SU-DHL-6 (cell line): ENCODE results near the gene LYRM7.

Experiments used
- H2AFZ ChIP-seq: fragments of 200-600 bp; sonication (generic); 2 replicates; pipeline ENCODE4 v1.6.1; 2014; ENCODE audit warnings: low read depth, mild to moderate bottlenecking, moderate library complexity, mixed read lengths, antibody characterized with exemption, low read length; ENCODE audit not compliant: severe bottlenecking
- H3F3A ChIP-seq: fragments of 200-600 bp; shearing (Covaris generic); 2 replicates; pipeline ENCODE4 v1.6.0; 2016; ENCODE audit warnings: antibody characterized with exemption, mild to moderate bottlenecking; ENCODE audit not compliant: insufficient read depth
- H3K27ac ChIP-seq: fragments of 200-600 bp; sonication (generic); 2 replicates; pipeline ENCODE4 v1.5.1; 2016; ENCODE audit warnings: low read depth, mild to moderate bottlenecking, low read length, moderate library complexity, mixed read lengths
- H3K27me3 ChIP-seq: fragments of 200-600 bp; sonication (generic), shearing (Covaris generic); 2 replicates; pipeline ENCODE4 v1.6.0; 2014; ENCODE audit warnings: mild to moderate bottlenecking, low read length
- H3K36me3 ChIP-seq: fragments of 200-600 bp; sonication (generic); 2 replicates; pipeline ENCODE4 v1.6.1; 2014; ENCODE audit warnings: mild to moderate bottlenecking, low read length, mixed read lengths
- H3K4me2 ChIP-seq: fragments of 300-600, 200-600 bp; shearing (Covaris generic), sonication (generic); 2 replicates; pipeline ENCODE4 v1.6.0; 2014; ENCODE audit warnings: low read length, low read depth, mild to moderate bottlenecking; ENCODE audit not compliant: poor library complexity, severe bottlenecking
- H3K4me3 ChIP-seq: fragments of 200-600 bp; sonication (generic); 2 replicates; pipeline ENCODE4 v1.5.1; 2014; ENCODE audit warnings: antibody characterized with exemption, low read length, mild to moderate bottlenecking, mixed read lengths; ENCODE audit not compliant: insufficient read depth, poor library complexity, severe bottlenecking
- H3K79me2 ChIP-seq: fragments of 200-600 bp; sonication (generic); 2 replicates; pipeline ENCODE4 v1.6.1; 2014; ENCODE audit warnings: mild to moderate bottlenecking, low read length, moderate library complexity; ENCODE audit not compliant: insufficient read depth
- H3K9ac ChIP-seq: fragments of 200-600 bp; sonication (generic); 2 replicates; pipeline ENCODE4 v1.7.0; 2014; ENCODE audit warnings: mild to moderate bottlenecking, low read length
- H3K9me2 ChIP-seq: fragments of 200-600 bp; sonication (generic); replicated peaks from 2 replicates; pipeline ENCODE4 v1.6.1; 2014; ENCODE audit warnings: low read length; ENCODE audit not compliant: insufficient read depth
- H3K9me3 ChIP-seq: fragments of 200-600 bp; sonication (generic); 2 replicates; pipeline ENCODE4 v1.6.1; 2014; ENCODE audit warnings: low read length, mixed read lengths; ENCODE audit not compliant: insufficient read depth
- H4K20me1 ChIP-seq: fragments of 200-600 bp; sonication (generic); 2 replicates; pipeline ENCODE4 v1.6.1; 2014; ENCODE audit warnings: low read depth, mild to moderate bottlenecking, antibody characterized with exemption, low read length, moderate library complexity, mixed read lengths
- EZH2phosphoT487 ChIP-seq: fragments of 200-600 bp; sonication (generic), shearing (Covaris generic); conservative IDR thresholded peaks from 2 replicates; pipeline ENCODE4 v1.6.1; 2018; ENCODE audit warnings: mild to moderate bottlenecking, antibody characterized with exemption, low read length, moderate library complexity, mixed read lengths
- TF ChIP-seq, protein P1 (sequence below): fragments of 200-600 bp; sonication (generic); IDR thresholded peaks from one replicate; pipeline ENCODE4 v1.5.1; 2017; ENCODE audit warnings: antibody characterized with exemption, mild to moderate bottlenecking, low read length, moderate library complexity; ENCODE audit not compliant: insufficient read depth, poor library complexity, severe bottlenecking

LYRM7 gene

DNA sequence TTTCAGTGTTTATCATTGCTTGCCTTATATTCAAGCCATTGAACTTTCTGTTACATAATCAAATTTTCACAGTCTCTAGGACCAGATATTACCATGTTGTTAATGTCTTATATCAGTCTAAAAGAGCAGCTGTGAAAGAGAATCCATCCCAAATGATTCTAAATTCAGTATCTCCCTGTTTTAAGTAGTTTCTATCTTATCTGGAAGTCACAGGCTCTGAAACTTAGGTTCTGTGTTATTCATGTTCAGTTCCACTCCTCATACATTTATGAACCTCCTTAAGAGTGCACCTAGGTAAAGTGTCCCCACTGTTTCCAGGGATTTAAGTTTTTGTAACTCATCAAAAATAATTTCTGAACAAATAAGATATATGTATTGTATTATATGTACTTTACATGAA, 9.7 kb downstream of the LYRM7 start:
- Histone ChIP-seq H3K4me2 (peak overlapping the region; percentile 23), H3K79me2 (peaks cover 29% of the 10 kb centered on the region), H2AFZ (no peak overlapping the region), H3K27ac (peak overlapping the region; percentile 64), H3F3A (peaks cover 25% of the 10 kb centered on the region; the same call in 1 of the 2 replicates), H3K9ac (no peak overlapping the region), H3K36me3 (peaks cover 13% of the 10 kb centered on the region; the same call in 1 of the 2 replicates), H3K27me3 (no peaks in the 10 kb centered on the region), H4K20me1 (no peaks in the 10 kb centered on the region), H3K9me3 (no peaks in the 10 kb centered on the region), H3K4me3 (no peak overlapping the region), H3K9me2 (no peaks in the 10 kb centered on the region)
- no peak for TF ChIP-seq EZH2phosphoT487
- TF ChIP-seq, protein P1, sequence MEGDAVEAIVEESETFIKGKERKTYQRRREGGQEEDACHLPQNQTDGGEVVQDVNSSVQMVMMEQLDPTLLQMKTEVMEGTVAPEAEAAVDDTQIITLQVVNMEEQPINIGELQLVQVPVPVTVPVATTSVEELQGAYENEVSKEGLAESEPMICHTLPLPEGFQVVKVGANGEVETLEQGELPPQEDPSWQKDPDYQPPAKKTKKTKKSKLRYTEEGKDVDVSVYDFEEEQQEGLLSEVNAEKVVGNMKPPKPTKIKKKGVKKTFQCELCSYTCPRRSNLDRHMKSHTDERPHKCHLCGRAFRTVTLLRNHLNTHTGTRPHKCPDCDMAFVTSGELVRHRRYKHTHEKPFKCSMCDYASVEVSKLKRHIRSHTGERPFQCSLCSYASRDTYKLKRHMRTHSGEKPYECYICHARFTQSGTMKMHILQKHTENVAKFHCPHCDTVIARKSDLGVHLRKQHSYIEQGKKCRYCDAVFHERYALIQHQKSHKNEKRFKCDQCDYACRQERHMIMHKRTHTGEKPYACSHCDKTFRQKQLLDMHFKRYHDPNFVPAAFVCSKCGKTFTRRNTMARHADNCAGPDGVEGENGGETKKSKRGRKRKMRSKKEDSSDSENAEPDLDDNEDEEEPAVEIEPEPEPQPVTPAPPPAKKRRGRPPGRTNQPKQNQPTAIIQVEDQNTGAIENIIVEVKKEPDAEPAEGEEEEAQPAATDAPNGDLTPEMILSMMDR = no peak

DNA sequence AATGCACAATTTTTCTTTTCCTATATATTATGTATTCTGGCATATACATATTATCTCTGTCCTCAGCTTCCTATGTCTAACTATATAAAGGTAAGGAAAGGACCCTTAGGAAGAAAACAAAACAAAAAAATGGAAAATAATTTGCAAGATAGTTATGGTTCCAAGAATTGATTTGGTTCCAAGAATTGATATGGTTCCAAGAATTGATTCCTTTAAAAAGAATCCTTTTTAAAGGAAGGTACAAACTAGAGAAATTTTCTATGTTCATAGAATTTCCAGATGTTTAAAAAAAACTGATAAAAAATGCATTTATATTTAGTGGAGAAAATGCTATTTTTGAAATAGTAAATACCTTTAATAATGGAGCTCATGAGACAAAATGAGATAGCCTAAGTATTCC, 12.1 kb downstream of the LYRM7 start:
- no peaks in the 10 kb centered on the region for H4K20me1 ChIP-seq
- no peak for TF ChIP-seq EZH2phosphoT487
- TF ChIP-seq, protein P1 = no peak
- peak overlapping the region; percentile 36 for H3K4me3 ChIP-seq
- no peaks in the 10 kb centered on the region for H3K9me2 ChIP-seq
- H3K9me3 ChIP-seq = no peaks in the 10 kb centered on the region
- H3K4me2 ChIP-seq = peak overlapping the region; percentile 69
- peaks cover 13% of the 10 kb centered on the region for H3K79me2 ChIP-seq
- no peaks in the 10 kb centered on the region for H3K27me3 ChIP-seq
- no peak overlapping the region for H2AFZ ChIP-seq
- peaks cover 16% of the 10 kb centered on the region; the same call in 1 of the 2 replicates for H3K36me3 ChIP-seq
- peaks cover 28% of the 10 kb centered on the region; the same call in 1 of the 2 replicates for H3F3A ChIP-seq
- H3K27ac ChIP-seq = peak overlapping the region; percentile 94
- peak overlapping the region; percentile 44 for H3K9ac ChIP-seq

DNA sequence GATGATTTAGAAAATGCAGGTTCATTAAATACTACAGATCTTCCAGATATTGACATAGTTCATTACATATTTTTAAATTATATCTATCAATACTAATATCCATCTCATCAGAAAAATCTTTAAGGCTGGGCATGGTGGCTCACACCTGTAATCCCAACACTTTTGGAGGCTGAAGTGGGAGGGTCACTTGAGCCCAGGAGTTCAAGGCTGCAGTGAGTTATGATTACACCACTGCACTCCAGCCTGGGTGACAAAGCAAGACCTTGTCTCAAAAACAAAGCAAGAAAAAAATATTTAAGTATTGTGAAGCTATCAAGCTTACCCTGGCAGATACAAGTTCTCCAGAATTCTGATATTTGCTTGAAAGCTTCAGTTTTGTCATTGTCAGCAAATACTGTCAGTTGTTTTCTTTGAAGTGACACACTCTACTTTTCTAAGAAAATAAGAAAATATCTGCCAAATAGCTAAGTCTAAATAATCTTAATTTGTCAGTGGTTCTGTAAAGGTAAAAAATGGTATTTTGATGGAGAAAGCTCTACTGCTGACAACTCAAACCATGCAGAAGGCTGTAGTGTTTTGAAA, 14.9 kb downstream of the LYRM7 start:
- no peaks in the 10 kb centered on the region for H4K20me1 ChIP-seq
- H3K4me2 ChIP-seq = no peak overlapping the region
- no peak overlapping the region for H3K4me3 ChIP-seq
- no peak overlapping the region for H3K27ac ChIP-seq
- H2AFZ ChIP-seq = no peak overlapping the region
- H3K9ac ChIP-seq = no peak overlapping the region
- H3K9me3 ChIP-seq = no peaks in the 10 kb centered on the region
- H3K27me3 ChIP-seq = no peaks in the 10 kb centered on the region
- H3K79me2 ChIP-seq = no peaks in the 10 kb centered on the region
- H3K36me3 ChIP-seq = peaks cover 20% of the 10 kb centered on the region; the same call in 1 of the 2 replicates
- no peaks in the 10 kb centered on the region for H3K9me2 ChIP-seq
- peaks cover 21% of the 10 kb centered on the region; the same call in 1 of the 2 replicates for H3F3A ChIP-seq
- TF ChIP-seq, protein P1 = no peak
- TF ChIP-seq EZH2phosphoT487 = no peak
